Breast epithelium (tissue), 4 donors: Measurements from ENCODE around the gene RIN1. TPM values are rescaled to one million over a fixed set of nuclear protein-coding genes. Genes with fewer than 3 reads are reported as not detected.

ENCODE experiments used
- DNase-seq, 2 donors: peaks; one replicate each; pipeline ENCODE4 v3.0.0-alpha.2; 2019; ENCODE audit warnings: low spot score in 2 of 2
- H3K27ac ChIP-seq, 2 donors: fragments of 200-600 bp; sonication (generic) in 1 of 2; one replicate each; pipeline ENCODE4 v1.5.1; 2016 to 2019; ENCODE audit warnings: mild to moderate bottlenecking in 1 of 2
- H3K27me3 ChIP-seq, 2 donors: fragments of 200-600 bp; sonication (generic) in 1 of 2; one replicate each; pipeline versions ENCODE4 v1.5.1 to v1.6.0; 2017 to 2019; ENCODE audit warnings: control low read depth in 1 of 2, mild to moderate bottlenecking in 1 of 2
- H3K36me3 ChIP-seq: fragments of 200-600 bp; one replicate; pipeline ENCODE4 v1.5.1; 2019
- H3K4me1 ChIP-seq, 2 donors: fragments of 200-600 bp; sonication (generic); one replicate each; pipeline ENCODE4 v1.5.1; 2016 to 2019; ENCODE audit warnings: control low read depth in 1 of 2
- H3K4me3 ChIP-seq, 3 donors: fragments of 200-600 bp; sonication (generic); 1 replicate in 2 of 3; 2 replicates in 1 of 3; pipeline ENCODE4 v1.5.1; 2016 to 2019; ENCODE audit warnings: mild to moderate bottlenecking in 3 of 3, moderate library complexity in 2 of 3
- H3K9me3 ChIP-seq, 2 donors: fragments of 200-600 bp; sonication (generic) in 1 of 2; one replicate each; pipeline ENCODE4 v1.5.1; 2016 to 2019; ENCODE audit warnings: control low read depth in 1 of 2
- CTCF ChIP-seq, 3 donors: fragments of 450-650 bp; IDR thresholded peaks; one replicate each; pipeline ENCODE4 v1.5.1; 2016 to 2017; ENCODE audit warnings: antibody characterized with exemption in 3 of 3, mild to moderate bottlenecking in 3 of 3, moderate library complexity in 3 of 3
- POLR2A ChIP-seq: fragments of 450-650 bp; IDR thresholded peaks from one replicate; pipeline ENCODE4 v1.6.1; 2016; ENCODE audit warnings: antibody characterized with exemption, mild to moderate bottlenecking, moderate library complexity
- POLR2AphosphoS5 ChIP-seq, 3 donors: sonication (generic); formaldehyde crosslinking; IDR thresholded peaks; one replicate each; pipeline ENCODE4 v1.6.1; 2017; ENCODE audit warnings: antibody characterized with exemption in 3 of 3
- intact Hi-C: fragments of 100-400 bp; cut with DNase I; formaldehyde crosslinking; loops from one replicate; pipeline ENCODE4 v1.15.1; 2023; ENCODE audit warnings: low total_unique reads
- total RNA-seq, 3 donors: library from RNA; depleted of rRNA; stranded (reverse); fragments of >200 nt; gene quantifications; one replicate each; pipeline ENCODE4 v1.1.0, GENCODE V29; 2016

The RIN1 gene
- total RNA-seq, 3 donors from 2014 or later: 3.2 to 6.6 (median 5.2) TPM

GRCh38 chr11:66291706-66292542 lies 44.3 kb downstream of the RIN1 start, which contains the start of gene TMEM151A:
TSS of gene TMEM151A (plus strand) at chr11:66291894. CDS start at chr11:66292014, 120 bp downstream.
- TF ChIP-seq CTCF (IDR thresholded peaks at IDR 0.05): no peak
- TF ChIP-seq POLR2AphosphoS5 (IDR thresholded peaks at IDR 0.05): no peak
- TF ChIP-seq POLR2A: no peak
- DNase-seq: no peak
- intact Hi-C loops: loop anchor here (1.0 kb wide), 1 partner anchor 33 kb away; no protein-coding TSS in a partner anchor

GRCh38 chr11:66291303-66291705 lies 44.9 kb downstream of the RIN1 start:
- Histone ChIP-seq H3K9me3 (no peaks in the 10 kb centered on the region), H3K36me3 (no peaks in the 10 kb centered on the region), H3K27me3 (peaks cover 5 to 39% of the 10 kb centered on the region in 2 donors), H3K4me1 (peaks cover 0 to 15% of the 10 kb centered on the region in 2 donors), H3K4me3 (peak overlapping the region in 2 of 3 donors; percentile 42 to 66), H3K27ac (no peak overlapping the region)
- intact Hi-C loops: no loop called here
- no peak for TF ChIP-seq CTCF (IDR thresholded peaks at IDR 0.05)
- TF ChIP-seq POLR2A: no peak
- TF ChIP-seq POLR2AphosphoS5 (IDR thresholded peaks at IDR 0.05): no peak
- no peak for DNase-seq

More at GRCh38 chr11:66291706-66292542, 44.3 kb downstream of the RIN1 start, which contains the start of gene TMEM151A:
- Histone ChIP-seq H3K27ac (no peak within 1 kb of the TSS), H3K27me3 (peaks cover 5 to 39% of the 10 kb centered on the region in 2 donors), H3K9me3 (no peaks in the 10 kb centered on the region), H3K4me3 (peak within 1 kb of the TSS; percentile 32 to 66 (median 42)), H3K36me3 (no peaks in the 10 kb centered on the region), H3K4me1 (peaks cover 0 to 15% of the 10 kb centered on the region in 2 donors)

GRCh38 chr11:66290330-66290621 lies 46.0 kb downstream of the RIN1 start:
- intact Hi-C loops: no loop called here
- Histone ChIP-seq H3K27me3 (peaks cover 5 to 35% of the 10 kb centered on the region in 2 donors), H3K4me1 (peaks cover 0 to 15% of the 10 kb centered on the region in 2 donors), H3K4me3 (no peak overlapping the region), H3K27ac (no peak overlapping the region), H3K36me3 (no peaks in the 10 kb centered on the region), H3K9me3 (no peaks in the 10 kb centered on the region)
- TF ChIP-seq POLR2A (no peak), POLR2AphosphoS5 (IDR thresholded peaks at IDR 0.05) (no peak), CTCF (IDR thresholded peaks at IDR 0.05) (no peak)
- DNase-seq: no peak

- Histone ChIP-seq H3K36me3 (no peaks in the 10 kb centered on the region), H3K27me3 (peaks cover 5 to 30% of the 10 kb centered on the region in 2 donors), H3K4me1 (peaks cover 0 to 15% of the 10 kb centered on the region in 2 donors), H3K4me3 (peak overlapping the region; percentile 72 to 99 (median 84)), H3K9me3 (no peaks in the 10 kb centered on the region), H3K27ac (peak overlapping the region; percentile 97 to 98)
- intact Hi-C loops: loop anchor here (10.0 kb wide), 1 partner anchor 355 kb away; no protein-coding TSS in a partner anchor
- TF ChIP-seq POLR2AphosphoS5 (IDR thresholded peaks at IDR 0.05) (no peak), CTCF (IDR thresholded peaks at IDR 0.05) (no peak), POLR2A (no peak)
- peak in 1 of 2 donors; percentile 72 for DNase-seq
Observed at GRCh38 chr11:66289548-66290329, 46.5 kb downstream of the RIN1 start.
